Forelimb muscle (tissue), 1 donor: Measurements from ENCODE around the gene EYS. TPM values are rescaled to one million over a fixed set of nuclear protein-coding genes. Genes with fewer than 3 reads are reported as not detected.
"Not testable (repeated sequence)": the region's sequence is repeated elsewhere in the genome, so short reads cannot be mapped to it uniquely, and the experiment has no call there.

Experiments
- DNase-seq: peaks from one replicate; pipeline ENCODE4 v3.0.0-alpha.2; 2013; ENCODE audit warnings: low read depth
- polyA plus RNA-seq: library from polyadenylated mRNA; unstranded; fragments of 120-200 nt; gene quantifications from one replicate; pipeline ENCODE4 v1.2.1, GENCODE V29; 2013; ENCODE audit not compliant: insufficient read length

EYS gene
- polyA plus RNA-seq, 1 donor: 0.47 TPM

GRCh38 chr6:63964366-63964765, 1742.7 kb downstream of the EYS start:
- no peak for DNase-seq

GRCh38 chr6:63963769-63964315, 1743.2 kb downstream of the EYS start:
- DNase-seq: no peak

GRCh38 chr6:63953336-63954021, 1753.5 kb downstream of the EYS start:
- not testable (repeated sequence) for DNase-seq

GRCh38 chr6:63947792-63948529, 1759.1 kb downstream of the EYS start:
- DNase-seq: no peak

- DNase-seq: no peak
These were observed 1761.0 kb downstream of the EYS start for GRCh38 chr6:63945987-63946386.

- DNase-seq: no peak
These were observed 1763.2 kb downstream of the EYS start for GRCh38 chr6:63943826-63944225.

- DNase-seq: no peak
These were observed 1765.1 kb downstream of the EYS start for GRCh38 chr6:63941747-63942470.

GRCh38 chr6:63940056-63940455, 1767.0 kb downstream of the EYS start:
- no peak for DNase-seq

- no peak for DNase-seq
These were observed 1770.6 kb downstream of the EYS start for GRCh38 chr6:63936399-63936798.

GRCh38 chr6:63935732-63936131, 1771.3 kb downstream of the EYS start:
- DNase-seq: no peak

- not testable (repeated sequence) for DNase-seq
These were observed 1773.1 kb downstream of the EYS start for GRCh38 chr6:63933948-63934347.

- DNase-seq: no peak
These were observed 1776.2 kb downstream of the EYS start for GRCh38 chr6:63930848-63931247.

GRCh38 chr6:63929111-63929510, 1777.9 kb downstream of the EYS start:
- DNase-seq: no peak

- no peak for DNase-seq
These were observed 1778.4 kb downstream of the EYS start for GRCh38 chr6:63928613-63929012.

GRCh38 chr6:63926950-63927927, 1779.8 kb downstream of the EYS start:
- DNase-seq: no peak

- DNase-seq: no peak
These were observed 1780.7 kb downstream of the EYS start for GRCh38 chr6:63926258-63926780.

GRCh38 chr6:63923139-63923739, 1783.8 kb downstream of the EYS start:
- DNase-seq: no peak

- no peak for DNase-seq
These were observed 1787.4 kb downstream of the EYS start for GRCh38 chr6:63919556-63920110.

- no peak for DNase-seq
These were observed 1794.1 kb downstream of the EYS start for GRCh38 chr6:63912887-63913286.
